Myocyte (in vitro differentiated cells): ENCODE measurements around the gene TEK. TPM values are rescaled to one million over a fixed set of nuclear protein-coding genes. Genes with fewer than 3 reads are reported as not detected.
"Not testable (repeated sequence)": the region's sequence is repeated elsewhere in the genome, so short reads cannot be mapped to it uniquely, and the experiment has no call there.

ENCODE experiments used
- DNase-seq: peaks from one replicate; pipeline ENCODE4 v3.0.0-alpha.2; 2012; ENCODE audit warnings: low read depth
- total RNA-seq: library from RNA; depleted of rRNA; stranded (reverse); fragments of >200 nt; gene quantifications from 2 replicates; pipeline ENCODE4 v1.2.3, GENCODE V29; 2014

TEK gene
- total RNA-seq, 1 donor from 2014 or later = 0.72 TPM

- no peak for DNase-seq
Measured at GRCh38 chr9:27212191-27212590, 103.2 kb downstream of the TEK start.

- DNase-seq = no peak
Measured at GRCh38 chr9:27212621-27213020, 103.6 kb downstream of the TEK start.

- DNase-seq = no peak
Measured at GRCh38 chr9:27227192-27227591, 118.2 kb downstream of the TEK start.

- DNase-seq = not testable (repeated sequence)
Measured at GRCh38 chr9:27239648-27240047, 130.6 kb downstream of the TEK start.

GRCh38 chr9:27247756-27248155, 138.7 kb downstream of the TEK start:
- peak; percentile 85 for DNase-seq

- no peak for DNase-seq
Measured at GRCh38 chr9:27248702-27249101, 139.7 kb downstream of the TEK start.

GRCh38 chr9:27258662-27259061, 149.6 kb downstream of the TEK start:
- no peak for DNase-seq

GRCh38 chr9:27260789-27261516, 151.9 kb downstream of the TEK start:
- no peak for DNase-seq

- DNase-seq = no peak
Measured at GRCh38 chr9:27261517-27262211, 152.6 kb downstream of the TEK start.

GRCh38 chr9:27272103-27272502, 163.1 kb downstream of the TEK start:
- DNase-seq = no peak

GRCh38 chr9:27273186-27273585, 164.2 kb downstream of the TEK start:
- DNase-seq = no peak

- peak; percentile 67 for DNase-seq
Measured at GRCh38 chr9:27276193-27277030, 167.4 kb downstream of the TEK start.

- no peak for DNase-seq
Measured at GRCh38 chr9:27278374-27278773, 169.3 kb downstream of the TEK start.

GRCh38 chr9:27279611-27280010, 170.6 kb downstream of the TEK start:
- no peak for DNase-seq

Other genes with a start within 250 kb of the TEK start
- gene CAAP1, start 216.4 kb upstream of the TEK start, total RNA-seq = 25.5 and 30.1 TPM in 2 replicates
- 44.8 and 47.2 TPM in 2 replicates for gene PLAA, start 162.0 kb upstream of the TEK start, total RNA-seq
- 20.0 and 30.8 TPM in 2 replicates for gene IFT74, start 152.8 kb upstream of the TEK start, total RNA-seq
- gene LRRC19, start 103.6 kb upstream of the TEK start, total RNA-seq = not detected in 2 replicates
- gene EQTN, start 187.9 kb downstream of the TEK start, total RNA-seq = not detected in 2 replicates